HUES48 (cell line): ENCODE results near the gene EFCAB6.

ENCODE experiments used
- H3K27ac ChIP-seq: one replicate; pipeline ENCODE4 v1.7.0; 2013; ENCODE audit warnings: low read depth, low read length, inconsistent platforms
- H3K27me3 ChIP-seq: 2 replicates; pipeline ENCODE4 v1.6.1; 2013; ENCODE audit warnings: mild to moderate bottlenecking, low read length; ENCODE audit not compliant: control insufficient read depth, insufficient read depth
- H3K36me3 ChIP-seq: 2 replicates; pipeline ENCODE4 v1.6.1; 2013; ENCODE audit warnings: low read length; ENCODE audit not compliant: control insufficient read depth, insufficient read depth
- H3K4me1 ChIP-seq: 2 replicates; pipeline ENCODE4 v1.6.1; 2013; ENCODE audit warnings: mild to moderate bottlenecking, low read length; ENCODE audit not compliant: control insufficient read depth, insufficient read depth
- H3K4me3 ChIP-seq: 2 replicates; pipeline ENCODE4 v1.5.1; 2013; ENCODE audit warnings: mild to moderate bottlenecking, low read depth, low read length
- H3K9ac ChIP-seq: 2 replicates; pipeline ENCODE4 v1.6.1; 2013; ENCODE audit warnings: mild to moderate bottlenecking, low read depth, low read length, moderate library complexity
- H3K9me3 ChIP-seq: 2 replicates; pipeline ENCODE4 v1.6.1; 2013; ENCODE audit warnings: low read length; ENCODE audit not compliant: control insufficient read depth, insufficient read depth

The EFCAB6 gene

GRCh38 chr22:43726322-43726721 lies 85.8 kb downstream of the EFCAB6 start:
- no peak overlapping the region for H3K4me3 ChIP-seq
- H3K27ac ChIP-seq, result peak overlapping the region; percentile 36
- 0 out of 2 replicates have a peak, but pooled peaks cover 3% of the 10 kb centered on the region for H3K27me3 ChIP-seq
- no peaks in the 10 kb centered on the region for H3K9me3 ChIP-seq
- no peak overlapping the region for H3K9ac ChIP-seq
- H3K36me3 ChIP-seq, result no peaks in the 10 kb centered on the region
- peaks cover 23% of the 10 kb centered on the region for H3K4me1 ChIP-seq

GRCh38 chr22:43723816-43724215 lies 88.3 kb downstream of the EFCAB6 start:
- Histone ChIP-seq H3K36me3 (no peaks in the 10 kb centered on the region), H3K4me1 (peaks cover 23% of the 10 kb centered on the region), H3K9me3 (no peaks in the 10 kb centered on the region), H3K27ac (peak overlapping the region; percentile 50), H3K9ac (no peak overlapping the region), H3K27me3 (no peaks in the 10 kb centered on the region), H3K4me3 (no peak overlapping the region)

GRCh38 chr22:43722444-43722843 lies 89.7 kb downstream of the EFCAB6 start:
- no peaks in the 10 kb centered on the region for H3K9me3 ChIP-seq
- peaks cover 23% of the 10 kb centered on the region for H3K4me1 ChIP-seq
- no peaks in the 10 kb centered on the region for H3K36me3 ChIP-seq
- no peak overlapping the region for H3K4me3 ChIP-seq
- no peak overlapping the region for H3K9ac ChIP-seq
- H3K27me3 ChIP-seq, result no peaks in the 10 kb centered on the region
- H3K27ac ChIP-seq, result no peak overlapping the region

GRCh38 chr22:43720716-43721115 lies 91.4 kb downstream of the EFCAB6 start:
- Histone ChIP-seq H3K9me3 (no peaks in the 10 kb centered on the region), H3K4me3 (no peak overlapping the region), H3K27me3 (no peaks in the 10 kb centered on the region), H3K4me1 (peaks cover 11% of the 10 kb centered on the region), H3K9ac (no peak overlapping the region), H3K36me3 (no peaks in the 10 kb centered on the region), H3K27ac (no peak overlapping the region)

- Histone ChIP-seq H3K9ac (no peak overlapping the region), H3K4me1 (peaks cover 8% of the 10 kb centered on the region), H3K9me3 (no peaks in the 10 kb centered on the region), H3K27ac (no peak overlapping the region), H3K27me3 (no peaks in the 10 kb centered on the region), H3K36me3 (no peaks in the 10 kb centered on the region), H3K4me3 (no peak overlapping the region)
These were observed 98.0 kb downstream of the EFCAB6 start for GRCh38 chr22:43714104-43714503.

DNA sequence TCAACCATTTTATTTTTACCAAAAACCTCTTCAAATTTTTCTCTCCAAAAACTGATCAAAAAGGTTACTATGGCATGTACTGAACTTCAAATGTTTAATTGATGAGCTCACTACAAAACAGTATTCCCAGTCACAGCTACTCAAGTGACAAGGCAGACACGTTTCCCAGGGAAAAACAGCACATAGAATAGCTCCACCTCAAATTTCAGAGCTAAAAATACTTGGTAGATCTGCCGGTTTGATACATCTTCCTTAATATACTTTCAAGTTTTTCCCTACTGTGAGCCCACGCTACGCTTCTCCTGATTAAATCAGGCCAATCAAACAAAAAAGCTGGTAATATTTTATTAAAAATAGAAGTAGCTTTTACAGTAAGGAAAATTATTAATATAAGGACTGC lies 100.4 kb downstream of the EFCAB6 start:
- H3K27me3 ChIP-seq, result no peaks in the 10 kb centered on the region
- no peaks in the 10 kb centered on the region for H3K36me3 ChIP-seq
- peaks cover 18% of the 10 kb centered on the region for H3K4me1 ChIP-seq
- no peak overlapping the region for H3K27ac ChIP-seq
- no peak overlapping the region for H3K9ac ChIP-seq
- no peak overlapping the region for H3K4me3 ChIP-seq
- H3K9me3 ChIP-seq, result no peaks in the 10 kb centered on the region

DNA sequence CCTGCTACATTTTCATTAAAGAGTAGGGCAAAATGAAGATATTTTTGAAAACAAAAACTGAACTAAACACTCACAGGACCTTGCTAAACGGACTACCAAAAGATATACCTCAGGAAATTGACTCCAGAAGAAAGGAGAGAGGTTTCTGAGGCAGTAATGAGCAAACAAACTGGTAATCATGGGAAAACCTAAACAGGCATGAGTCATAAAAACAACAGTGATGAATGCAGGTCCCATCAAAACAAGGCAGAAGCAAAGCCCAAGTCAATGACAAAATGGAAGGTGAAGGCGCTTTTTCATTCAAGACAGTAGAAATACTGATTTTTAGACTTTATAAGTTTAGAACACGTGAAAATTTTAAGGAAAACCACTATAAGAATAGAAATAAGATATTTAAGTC lies 104.5 kb downstream of the EFCAB6 start:
- Histone ChIP-seq H3K9me3 (peaks cover 12% of the 10 kb centered on the region), H3K4me3 (no peak overlapping the region), H3K4me1 (peaks cover 30% of the 10 kb centered on the region), H3K36me3 (no peaks in the 10 kb centered on the region), H3K27me3 (no peaks in the 10 kb centered on the region), H3K27ac (peak overlapping the region; percentile 52), H3K9ac (no peak overlapping the region)

DNA sequence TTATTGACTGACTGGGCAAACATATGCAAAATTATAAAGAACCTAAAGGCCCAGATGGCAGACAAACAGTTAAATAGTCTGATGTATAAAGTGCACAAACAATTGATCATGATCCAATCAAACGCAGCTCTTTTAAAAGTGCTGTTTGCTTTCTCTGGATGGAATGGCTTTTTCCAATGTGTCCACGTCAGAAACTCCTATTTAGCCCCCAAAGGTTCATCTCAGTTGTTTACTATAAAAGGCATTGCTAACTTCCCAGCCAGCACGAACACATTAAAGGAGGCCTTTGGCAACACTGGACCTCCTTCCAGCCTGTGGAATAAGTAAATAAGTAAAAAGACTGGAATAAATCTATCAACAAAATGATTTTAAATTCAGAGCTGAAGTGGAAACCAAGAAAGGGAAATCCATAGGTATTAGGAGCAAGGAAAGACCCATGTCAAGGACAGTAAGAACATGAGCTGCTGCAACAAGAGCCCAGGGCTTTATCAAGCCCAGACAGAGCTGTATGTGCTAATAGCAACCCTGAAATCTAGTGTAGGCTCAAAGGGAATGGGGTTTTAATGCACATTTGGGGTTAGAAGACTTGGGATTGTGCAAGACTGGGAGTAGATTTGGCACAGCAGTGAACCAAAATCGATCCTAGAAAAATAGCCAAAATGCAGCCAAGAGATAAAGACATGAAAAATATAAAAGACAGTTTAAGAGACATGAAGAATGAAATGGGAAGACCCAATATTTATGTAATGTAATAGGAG lies 105.4 kb downstream of the EFCAB6 start:
- no peak overlapping the region for H3K4me3 ChIP-seq
- peaks cover 12% of the 10 kb centered on the region for H3K9me3 ChIP-seq
- peak overlapping the region; percentile 56 for H3K27ac ChIP-seq
- H3K27me3 ChIP-seq, result no peaks in the 10 kb centered on the region
- no peaks in the 10 kb centered on the region for H3K36me3 ChIP-seq
- H3K4me1 ChIP-seq, result peaks cover 30% of the 10 kb centered on the region
- H3K9ac ChIP-seq, result no peak overlapping the region

GRCh38 chr22:43706151-43706550 lies 106.0 kb downstream of the EFCAB6 start:
- H3K4me3 ChIP-seq, result no peak overlapping the region
- H3K9me3 ChIP-seq, result peaks cover 12% of the 10 kb centered on the region
- H3K36me3 ChIP-seq, result no peaks in the 10 kb centered on the region
- peaks cover 30% of the 10 kb centered on the region for H3K4me1 ChIP-seq
- no peaks in the 10 kb centered on the region for H3K27me3 ChIP-seq
- H3K9ac ChIP-seq, result no peak overlapping the region
- H3K27ac ChIP-seq, result peak overlapping the region; percentile 56

- Histone ChIP-seq H3K27ac (no peak overlapping the region), H3K36me3 (no peaks in the 10 kb centered on the region), H3K4me3 (no peak overlapping the region), H3K9me3 (peaks cover 12% of the 10 kb centered on the region), H3K9ac (no peak overlapping the region), H3K4me1 (peaks cover 22% of the 10 kb centered on the region), H3K27me3 (no peaks in the 10 kb centered on the region)
These were observed 108.1 kb downstream of the EFCAB6 start for GRCh38 chr22:43704051-43704450.

- no peaks in the 10 kb centered on the region for H3K4me1 ChIP-seq
- H3K9ac ChIP-seq, result no peak overlapping the region
- no peaks in the 10 kb centered on the region for H3K36me3 ChIP-seq
- H3K4me3 ChIP-seq, result no peak overlapping the region
- H3K27me3 ChIP-seq, result no peaks in the 10 kb centered on the region
- no peak overlapping the region for H3K27ac ChIP-seq
- H3K9me3 ChIP-seq, result no peaks in the 10 kb centered on the region; the same call in 1 of the 2 replicates
These were observed 113.7 kb downstream of the EFCAB6 start for GRCh38 chr22:43698403-43698802.
